HepG2 (cell line): ENCODE measurements around the gene CABLES2. TPM values are rescaled to one million over a fixed set of nuclear protein-coding genes. Genes with fewer than 3 reads are reported as not detected.

Experiments
- AGO2 ChIP-seq: fragments of 200-400 bp; formaldehyde crosslinking; optimal IDR thresholded peaks from 2 replicates; pipeline ENCODE3; 2017; ENCODE audit warnings: mild to moderate bottlenecking, low read depth, low read length, moderate library complexity
- BRD4 ChIP-seq: sonication (generic); formaldehyde crosslinking; IDR thresholded peaks from 2 replicates; pipeline ENCODE4 v1.4.0; 2020; ENCODE audit warnings: missing genetic modification reagents
- FOXO1 ChIP-seq: sonication (generic); formaldehyde crosslinking; IDR thresholded peaks from 2 replicates; pipeline ENCODE4 v1.4.0; 2020; ENCODE audit warnings: missing genetic modification reagents
- GATAD2A ChIP-seq: IDR thresholded peaks from 2 replicates; pipeline ENCODE4 v1.6.1; 2016
- MIXL1 ChIP-seq: IDR thresholded peaks from 2 replicates; pipeline ENCODE4 v1.6.1; 2016
- NFKBIZ ChIP-seq: IDR thresholded peaks from 2 replicates; pipeline ENCODE4 v1.6.1; 2018; ENCODE audit warnings: missing genetic modification reagents, missing compliant biosample characterization
- PRDM10 ChIP-seq: sonication (generic); formaldehyde crosslinking; IDR thresholded peaks from 2 replicates; pipeline ENCODE4 v1.4.0; 2020; ENCODE audit warnings: low read depth, missing genetic modification reagents
- THAP9 ChIP-seq: sonication (generic); formaldehyde crosslinking; IDR thresholded peaks from 2 replicates; pipeline ENCODE4; 2020; ENCODE audit warnings: missing genetic modification reagents, mild to moderate bottlenecking, borderline replicate concordance
- ZBTB34 ChIP-seq: sonication (generic); formaldehyde crosslinking; IDR thresholded peaks from 2 replicates; pipeline ENCODE4 v1.8.0; 2022; ENCODE audit warnings: mild to moderate bottlenecking, missing genetic modification reagents
- ZBTB39 ChIP-seq: sonication (generic); formaldehyde crosslinking; IDR thresholded peaks from 2 replicates; pipeline ENCODE4 v1.5.0; 2020; ENCODE audit warnings: missing genetic modification reagents
- ZC3H4 ChIP-seq: sonication (generic); formaldehyde crosslinking; IDR thresholded peaks from 2 replicates; pipeline ENCODE4 v1.4.0; 2020; ENCODE audit warnings: missing genetic modification reagents, borderline replicate concordance
- ZFP37 ChIP-seq: sonication (generic); formaldehyde crosslinking; IDR thresholded peaks from 2 replicates; pipeline ENCODE4 v1.4.0; 2020; ENCODE audit warnings: missing genetic modification reagents, borderline replicate concordance
- ZNF101 ChIP-seq: sonication (generic); formaldehyde crosslinking; IDR thresholded peaks from 2 replicates; pipeline ENCODE4 v1.4.0; 2020; ENCODE audit warnings: mild to moderate bottlenecking, low read depth, missing genetic modification reagents, borderline replicate concordance
- ZNF138 ChIP-seq: sonication (generic); formaldehyde crosslinking; IDR thresholded peaks from 2 replicates; pipeline ENCODE4 v1.5.0; 2020; ENCODE audit warnings: mild to moderate bottlenecking, low read depth, missing genetic modification reagents
- ZNF552 ChIP-seq: sonication (generic); formaldehyde crosslinking; IDR thresholded peaks from 2 replicates; pipeline ENCODE4 v1.9.0; 2022; ENCODE audit warnings: missing genetic modification reagents, mild to moderate bottlenecking, borderline replicate concordance
- ZNF761 ChIP-seq: sonication (generic); formaldehyde crosslinking; conservative IDR thresholded peaks from 2 replicates; pipeline ENCODE4 v1.4.0; 2020; ENCODE audit warnings: mild to moderate bottlenecking, missing genetic modification reagents
- ZSCAN12 ChIP-seq: sonication (generic); formaldehyde crosslinking; IDR thresholded peaks from 2 replicates; pipeline ENCODE4 v1.9.0; 2021; ENCODE audit warnings: mild to moderate bottlenecking, missing genetic modification reagents
- polyA plus RNA-seq, 8 experiments: library from polyadenylated mRNA; depleted of rRNA in 3 of 8; stranded (reverse) in 7 of 8; unstranded in 1 of 8; fragments of >200 nt; fragmentation: Illumina TruSeq in 4 of 8; extraction: Trizol in 4 of 8; gene quantifications; 2 replicates each; pipeline versions ENCODE4 v1.2.1 to v1.2.3, GENCODE V29; 2011 to 2016; ENCODE audit warnings: low read depth in 4 of 8, missing spikeins in 1 of 8, mixed read lengths in 1 of 8; ENCODE audit not compliant: insufficient read depth in 1 of 8
- total RNA-seq, 5 experiments: library from RNA; depleted of rRNA; stranded (reverse); fragments of >200 nt; fragmentation: Illumina TruSeq; extraction: Trizol; gene quantifications; 2 replicates each; pipeline ENCODE4 v1.2.3, GENCODE V29; 2016; ENCODE audit warnings: low read depth in 1 of 5

Gene CABLES2
- total and polyA plus RNA-seq, 2 of the 13 experiments (the other 11 are each of a cell fraction or from before 2014, with no cell fraction given) = 5.2 to 9.7 TPM

- TF ChIP-seq BRD4 (CRISPR knock-in tag) (peak; percentile 67; the same call in 1 of the 2 replicates), ZSCAN12 (CRISPR knock-in tag) (0 out of 2 replicates have a peak, but pooled peaks have one; percentile 27), MIXL1 (CRISPR knock-in tag) (no peak), THAP9 (CRISPR knock-in tag) (peak; percentile 84; the same call in 1 of the 2 replicates), ZC3H4 (CRISPR knock-in tag) (0 out of 2 replicates have a peak, but pooled peaks have one; percentile 41), ZNF138 (0 out of 2 replicates have a peak, but pooled peaks have one; percentile 55), PRDM10 (CRISPR knock-in tag) (0 out of 2 replicates have a peak, but pooled peaks have one; percentile 1), ZBTB39 (CRISPR knock-in tag) (no peak), ZFP37 (0 out of 2 replicates have a peak, but pooled peaks have one; percentile 71), FOXO1 (CRISPR knock-in tag) (0 out of 2 replicates have a peak, but pooled peaks have one; percentile 39), ZNF761 (CRISPR knock-in tag) (peak; percentile 35; the same call in 1 of the 2 replicates), AGO2 (no peak), ZNF101 (peak; percentile 22; the same call in 1 of the 2 replicates), NFKBIZ (CRISPR knock-in tag) (0 out of 2 replicates have a peak, but pooled peaks have one; percentile 40), ZNF552 (CRISPR knock-in tag) (no peak), GATAD2A (CRISPR knock-in tag) (peak; percentile 85), ZBTB34 (CRISPR knock-in tag) (peak; percentile 94)
Observed at GRCh38 chr20:62411479-62412193, 4.6 kb upstream of the CABLES2 start (continued).
